ENCODE data around the gene GLI3. TPM values are rescaled to one million over a fixed set of nuclear protein-coding genes. Genes with fewer than 3 reads are reported as not detected.

The GLI3 gene
- total and polyA plus RNA-seq, 2 donors (not counting 1 experiment from before 2014, with no cell fraction given): 6.4 to 6.5 TPM

DNA sequence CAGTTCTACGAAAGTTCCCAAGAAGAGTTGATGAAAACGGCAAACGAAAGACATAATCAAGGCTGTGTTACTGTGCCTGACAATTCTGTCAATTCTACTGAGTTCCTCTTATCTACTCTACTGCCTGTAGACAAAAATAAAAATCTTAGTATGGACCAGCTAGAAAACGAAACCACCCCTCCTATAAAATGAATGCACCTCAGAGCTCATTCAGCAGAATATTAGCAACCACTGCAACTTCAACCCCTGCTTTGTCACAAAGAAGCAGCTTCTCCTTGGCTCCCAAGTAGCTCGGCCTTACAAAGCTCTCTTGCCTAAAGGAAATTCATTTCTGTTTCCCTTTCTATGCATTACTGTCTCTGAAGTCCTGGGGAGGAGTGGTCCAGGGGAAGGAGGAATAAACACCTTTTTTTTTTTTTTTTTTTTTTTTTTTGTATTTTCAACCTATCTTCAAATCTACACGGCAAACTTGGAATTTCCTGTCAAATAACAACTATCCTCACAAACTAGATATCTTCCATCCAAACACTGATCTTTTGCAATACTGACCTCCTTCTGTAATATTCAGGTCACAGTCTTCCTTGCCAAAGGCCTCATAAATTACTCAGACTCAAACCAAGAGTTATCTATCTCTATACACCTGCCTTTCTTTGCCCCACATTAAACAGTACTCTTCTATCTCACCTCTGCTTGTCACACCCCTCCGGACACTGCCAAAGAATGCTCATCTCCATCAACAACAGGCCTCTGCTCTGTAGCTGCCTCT is 74.3 kb downstream of the GLI3 start:
- TF ChIP-seq, protein P1, sequence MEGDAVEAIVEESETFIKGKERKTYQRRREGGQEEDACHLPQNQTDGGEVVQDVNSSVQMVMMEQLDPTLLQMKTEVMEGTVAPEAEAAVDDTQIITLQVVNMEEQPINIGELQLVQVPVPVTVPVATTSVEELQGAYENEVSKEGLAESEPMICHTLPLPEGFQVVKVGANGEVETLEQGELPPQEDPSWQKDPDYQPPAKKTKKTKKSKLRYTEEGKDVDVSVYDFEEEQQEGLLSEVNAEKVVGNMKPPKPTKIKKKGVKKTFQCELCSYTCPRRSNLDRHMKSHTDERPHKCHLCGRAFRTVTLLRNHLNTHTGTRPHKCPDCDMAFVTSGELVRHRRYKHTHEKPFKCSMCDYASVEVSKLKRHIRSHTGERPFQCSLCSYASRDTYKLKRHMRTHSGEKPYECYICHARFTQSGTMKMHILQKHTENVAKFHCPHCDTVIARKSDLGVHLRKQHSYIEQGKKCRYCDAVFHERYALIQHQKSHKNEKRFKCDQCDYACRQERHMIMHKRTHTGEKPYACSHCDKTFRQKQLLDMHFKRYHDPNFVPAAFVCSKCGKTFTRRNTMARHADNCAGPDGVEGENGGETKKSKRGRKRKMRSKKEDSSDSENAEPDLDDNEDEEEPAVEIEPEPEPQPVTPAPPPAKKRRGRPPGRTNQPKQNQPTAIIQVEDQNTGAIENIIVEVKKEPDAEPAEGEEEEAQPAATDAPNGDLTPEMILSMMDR (conservative IDR thresholded peaks at IDR 0.05 in 1 of 2, IDR thresholded peaks at IDR 0.05 in 1 of 2; ENCODE audit: low read depth in 1 of 2, low read length in 2 of 2): no peak
- TF ChIP-seq EZH2 (IDR thresholded peaks at IDR 0.05; ENCODE audit: low read length, missing control alignments): no peak
- no peak overlapping the region for H3K4me3 ChIP-seq (replicated peaks in 1 of 4; ENCODE audit: control extremely low read depth in 1 of 4, insufficient read depth in 1 of 4, low read depth in 3 of 4, low read length in 4 of 4)
- H3K9ac ChIP-seq (ENCODE audit: insufficient read depth, low read length): no peak overlapping the region
- no peak for DNase-seq (ENCODE audit: low read depth in 2 of 2)
- no peaks in the 10 kb centered on the region for H3K4me1 ChIP-seq (ENCODE audit: control insufficient read depth, extremely low read depth, insufficient read depth, low read length)
- H3K9me3 ChIP-seq (ENCODE audit: control insufficient read depth, insufficient read depth, low read depth, low read length): no peaks in the 10 kb centered on the region
- H3K36me3 ChIP-seq (ENCODE audit: control insufficient read depth, insufficient read depth, low read length): no peaks in the 10 kb centered on the region
- H4K20me1 ChIP-seq (ENCODE audit: control insufficient read depth, extremely low read depth, insufficient read depth, low read length): no peaks in the 10 kb centered on the region
- H3K27me3 ChIP-seq (ENCODE audit: control insufficient read depth, insufficient read depth, low read length): no peaks in the 10 kb centered on the region
- H3K79me2 ChIP-seq (ENCODE audit: control insufficient read depth, insufficient read depth, low read length): no peaks in the 10 kb centered on the region
- H3K4me2 ChIP-seq (ENCODE audit: extremely low read depth, insufficient read depth, low read length): no peak overlapping the region
- no peak overlapping the region for H3K27ac ChIP-seq (ENCODE audit: insufficient read depth, low read length)
- H2AFZ ChIP-seq (ENCODE audit: low read length): no peak overlapping the region

DNA sequence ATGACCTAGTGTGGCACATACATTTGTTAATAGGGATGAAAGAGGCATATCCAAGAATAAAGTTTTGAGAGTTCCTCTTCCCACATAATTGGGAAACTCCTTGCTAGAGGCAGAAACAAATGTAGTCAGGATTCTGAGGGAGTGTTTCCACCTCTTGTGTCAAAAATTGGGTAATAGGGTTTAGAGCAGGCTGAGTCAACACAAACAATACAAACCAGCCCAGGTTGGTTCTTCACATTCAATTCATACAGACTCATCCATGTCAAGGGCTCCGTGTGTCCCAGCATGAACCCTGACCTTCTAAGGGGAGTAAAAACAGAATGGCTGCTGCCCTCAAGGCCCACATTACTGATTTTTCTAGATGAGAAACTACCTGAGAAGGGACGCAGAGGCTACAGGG is 75.3 kb downstream of the GLI3 start:
- Histone ChIP-seq H3K79me2 (ENCODE audit: control insufficient read depth, insufficient read depth, low read length) (no peaks in the 10 kb centered on the region), H3K27me3 (ENCODE audit: control insufficient read depth, insufficient read depth, low read length) (no peaks in the 10 kb centered on the region), H2AFZ (ENCODE audit: low read length) (no peak overlapping the region), H3K4me3 (replicated peaks in 1 of 4; ENCODE audit: control extremely low read depth in 1 of 4, insufficient read depth in 1 of 4, low read depth in 3 of 4, low read length in 4 of 4) (no peak overlapping the region), H3K4me2 (ENCODE audit: extremely low read depth, insufficient read depth, low read length) (no peak overlapping the region), H4K20me1 (ENCODE audit: control insufficient read depth, extremely low read depth, insufficient read depth, low read length) (no peaks in the 10 kb centered on the region), H3K9ac (ENCODE audit: insufficient read depth, low read length) (no peak overlapping the region), H3K9me3 (ENCODE audit: control insufficient read depth, insufficient read depth, low read depth, low read length) (no peaks in the 10 kb centered on the region), H3K36me3 (ENCODE audit: control insufficient read depth, insufficient read depth, low read length) (no peaks in the 10 kb centered on the region), H3K4me1 (ENCODE audit: control insufficient read depth, extremely low read depth, insufficient read depth, low read length) (peaks cover 1% of the 10 kb centered on the region), H3K27ac (ENCODE audit: insufficient read depth, low read length) (no peak overlapping the region)
- TF ChIP-seq EZH2 (IDR thresholded peaks at IDR 0.05; ENCODE audit: low read length, missing control alignments): no peak
- TF ChIP-seq, protein P1 (conservative IDR thresholded peaks at IDR 0.05 in 1 of 2, IDR thresholded peaks at IDR 0.05 in 1 of 2; ENCODE audit: low read depth in 1 of 2, low read length in 2 of 2): no peak
- no peak for DNase-seq (ENCODE audit: low read depth in 2 of 2)

DNA sequence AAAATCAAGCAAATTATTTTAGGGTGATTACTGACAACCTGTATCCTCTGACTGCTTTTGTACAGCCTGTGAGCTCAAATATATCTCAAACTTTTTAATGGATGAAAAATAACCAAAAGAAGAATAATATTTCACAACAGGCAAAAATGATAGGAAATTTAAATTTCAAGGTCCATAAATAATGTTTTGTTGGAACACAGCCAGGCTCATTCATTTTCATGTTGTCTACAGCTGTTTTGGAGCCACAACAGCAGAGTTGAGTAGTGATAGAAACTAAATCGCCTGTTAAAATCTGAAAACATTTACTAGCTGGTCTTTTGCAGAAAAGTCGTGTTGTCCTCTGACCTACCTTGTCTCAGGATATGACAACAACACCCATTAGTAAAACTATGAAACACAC is 75.9 kb downstream of the GLI3 start:
- Histone ChIP-seq H2AFZ (ENCODE audit: low read length) (no peak overlapping the region), H3K4me1 (ENCODE audit: control insufficient read depth, extremely low read depth, insufficient read depth, low read length) (peaks cover 6% of the 10 kb centered on the region), H3K4me3 (replicated peaks in 1 of 4; ENCODE audit: control extremely low read depth in 1 of 4, insufficient read depth in 1 of 4, low read depth in 3 of 4, low read length in 4 of 4) (no peak overlapping the region), H3K36me3 (ENCODE audit: control insufficient read depth, insufficient read depth, low read length) (no peaks in the 10 kb centered on the region), H3K27ac (ENCODE audit: insufficient read depth, low read length) (no peak overlapping the region), H3K9ac (ENCODE audit: insufficient read depth, low read length) (no peak overlapping the region), H3K79me2 (ENCODE audit: control insufficient read depth, insufficient read depth, low read length) (no peaks in the 10 kb centered on the region), H3K27me3 (ENCODE audit: control insufficient read depth, insufficient read depth, low read length) (no peaks in the 10 kb centered on the region), H3K4me2 (ENCODE audit: extremely low read depth, insufficient read depth, low read length) (no peak overlapping the region), H4K20me1 (ENCODE audit: control insufficient read depth, extremely low read depth, insufficient read depth, low read length) (no peaks in the 10 kb centered on the region), H3K9me3 (ENCODE audit: control insufficient read depth, insufficient read depth, low read depth, low read length) (no peaks in the 10 kb centered on the region)
- TF ChIP-seq, protein P1 (conservative IDR thresholded peaks at IDR 0.05 in 1 of 2, IDR thresholded peaks at IDR 0.05 in 1 of 2; ENCODE audit: low read depth in 1 of 2, low read length in 2 of 2): no peak
- TF ChIP-seq EZH2 (IDR thresholded peaks at IDR 0.05; ENCODE audit: low read length, missing control alignments): no peak
- DNase-seq (ENCODE audit: low read depth in 2 of 2): no peak

All from fibroblast of lung (primary cell).